Measurements from ENCODE around the gene NLGN4X. TPM values are rescaled to one million over a fixed set of nuclear protein-coding genes. Genes with fewer than 3 reads are reported as not detected.

Gene NLGN4X
- total RNA-seq: not detected in 2 replicates

GRCh38 chrX:6228720-6229119 is at the start of gene NLGN4X:
TSS of gene NLGN4X (minus strand) at chrX:6228867. CDS start at chrX:6151466, 77,401 bp downstream.

